Measurements from ENCODE around the gene CD302. TPM values are rescaled to one million over a fixed set of nuclear protein-coding genes. Genes with fewer than 3 reads are reported as not detected.

Gene CD302
- total and polyA plus RNA-seq, 2 donors (not counting 3 experiments of a cell fraction or from before 2014, with no cell fraction given), result 10.4 to 10.6 TPM

GRCh38 chr2:159774370-159774990 lies 23.5 kb downstream of the CD302 start:
- Histone ChIP-seq H3K9me1 (replicated peaks; ENCODE audit: control insufficient read depth, extremely low read depth, insufficient read depth, low read length) (no peaks in the 10 kb centered on the region), H3K27ac (ENCODE audit: insufficient read depth, low read depth, low read length) (no peak overlapping the region), H2AFZ (ENCODE audit: low read depth, low read length) (no peak overlapping the region), H3K4me2 (ENCODE audit: insufficient read depth, low read length) (no peak overlapping the region), H3K9me3 (replicated peaks; ENCODE audit: control insufficient read depth, insufficient read depth, low read length) (no peaks in the 10 kb centered on the region), H3K36me3 (ENCODE audit: control insufficient read depth in 2 of 2, extremely low read depth in 1 of 2, insufficient read depth in 2 of 2, low read length in 2 of 2) (no peaks in the 10 kb centered on the region), H3K4me3 (replicated peaks in 1 of 3; ENCODE audit: insufficient read depth in 1 of 3, low read depth in 1 of 3, low read length in 3 of 3) (no peak overlapping the region), H3K4me1 (ENCODE audit: control insufficient read depth, extremely low read depth, insufficient read depth, low read length) (no peaks in the 10 kb centered on the region), H3K79me2 (ENCODE audit: control insufficient read depth, insufficient read depth, low read length) (no peaks in the 10 kb centered on the region), H3K27me3 (ENCODE audit: control insufficient read depth in 2 of 2, insufficient read depth in 2 of 2, low read length in 2 of 2) (no peaks in the 10 kb centered on the region), H4K20me1 (replicated peaks; ENCODE audit: control insufficient read depth, extremely low read depth, insufficient read depth, low read length) (no peaks in the 10 kb centered on the region), H3K9ac (replicated peaks; ENCODE audit: extremely low read depth, insufficient read depth, low read length) (no peak overlapping the region)
- ChIA-PET CTCF (interaction anchor here (0.9 to 1.9 kb wide), 4 partner anchors 12 to 34 kb away, joined by 3 to 6 read pairs (median 4); no protein-coding TSS in a partner anchor), POLR2A (no interaction called here)
- intact Hi-C loops (cut with micrococcal nuclease) (no loop called here), dilution Hi-C loops (cut with MboI; ENCODE audit: extremely low pct_ligation_motif_present, low sequenced_read_pairs) (no loop called here)
- no peak for FAIRE-seq
- BruUV-seq (replicated peaks), result no TSS peak
- TF ChIP-seq, protein P1, sequence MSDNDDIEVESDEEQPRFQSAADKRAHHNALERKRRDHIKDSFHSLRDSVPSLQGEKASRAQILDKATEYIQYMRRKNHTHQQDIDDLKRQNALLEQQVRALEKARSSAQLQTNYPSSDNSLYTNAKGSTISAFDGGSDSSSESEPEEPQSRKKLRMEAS (IDR thresholded peaks at IDR 0.05; ENCODE audit: insufficient read depth, insufficient read length), result no peak
- TF ChIP-seq EZH2 (IDR thresholded peaks at IDR 0.05; ENCODE audit: borderline replicate concordance, low read depth, low read length, severe bottlenecking) (no peak), FOS (IDR thresholded peaks at IDR 0.05; ENCODE audit: borderline replicate concordance, insufficient read depth, low read length) (no peak), POLR2A (IDR thresholded peaks at IDR 0.05; ENCODE audit: low read depth, low read length) (peak; percentile 21), JUN (IDR thresholded peaks at IDR 0.05; ENCODE audit: borderline replicate concordance, insufficient read depth, insufficient read length, low read depth) (no peak), MYC (IDR thresholded peaks at IDR 0.05; ENCODE audit: low read depth, low read length) (no peak), POLR2AphosphoS5 (IDR thresholded peaks at IDR 0.05; ENCODE audit: insufficient read depth, low read depth, low read length) (no peak), GATA2 (IDR thresholded peaks at IDR 0.05; ENCODE audit: insufficient read depth, insufficient read length, low read depth, low read length) (no peak)
- no peak for DNase-seq (ENCODE audit: low read depth, low spot score)

Measured in endothelial cell of umbilical vein (primary cell).